ENCODE data around the gene PTPRS. TPM values are rescaled to one million over a fixed set of nuclear protein-coding genes. Genes with fewer than 3 reads are reported as not detected.

Gene PTPRS
- total and polyA plus RNA-seq, 2 of the 8 experiments (the other 6 are each of a cell fraction or from before 2014, with no cell fraction given): 96.8 to 223 TPM

GRCh38 chr19:5380215-5380919 lies 39.8 kb upstream of the PTPRS start:
- ChIA-PET POLR2A (ENCODE audit: partially characterized antibody) (interaction anchor here (0.7 to 0.8 kb wide), 2 partner anchors 13 to 27 kb away, joined by 3 read pairs; no protein-coding TSS in a partner anchor), CTCF (ENCODE audit: partially characterized antibody) (interaction anchor here (0.6 to 1.5 kb wide), 4 partner anchors 9 to 183 kb away, joined by 3 to 5 read pairs (median 4); no protein-coding TSS in a partner anchor)
- H3K4ac ChIP-seq (replicated peaks; ENCODE audit: insufficient read length, low read depth, low read length): no peak overlapping the region
- no peaks in the 10 kb centered on the region for H3K36me3 ChIP-seq (ENCODE audit: control insufficient read depth in 2 of 4, insufficient read depth in 4 of 4, low read length in 3 of 4)
- H3K79me1 ChIP-seq (ENCODE audit: low read depth, low read length): no peaks in the 10 kb centered on the region
- no peak overlapping the region for H3K56ac ChIP-seq (replicated peaks; ENCODE audit: insufficient read length, low read depth, low read length)
- no peak for FAIRE-seq
- no peak overlapping the region for H2BK15ac ChIP-seq (ENCODE audit: low read length)
- H3K23ac ChIP-seq (ENCODE audit: insufficient read length): no peak overlapping the region
- no peak overlapping the region for H2BK120ac ChIP-seq (replicated peaks; ENCODE audit: low read depth, low read length)
- no peak overlapping the region for H2BK5ac ChIP-seq (ENCODE audit: low read depth, low read length)
- H2BK20ac ChIP-seq (ENCODE audit: low read length): no peak overlapping the region
- no peak for DNase-seq (ENCODE audit: low read depth in 1 of 2, low spot score in 2 of 2)
- no peak overlapping the region for H2AFZ ChIP-seq (ENCODE audit: low read length)
- WGBS, 2 experiments (ENCODE audit: extremely low coverage in 1 of 2, insufficient coverage in 1 of 2, insufficient read length in 1 of 2, insufficient replicate concordance in 2 of 2, low coverage in 1 of 2, low lambda C conversion rate in 2 of 2, missing lambda C conversion rate in 1 of 2): 85% methylated on average over 9 of the region's 9 CpGs; no CpG with 5 or more reads in 1 of the 2 experiments
- H4K8ac ChIP-seq (ENCODE audit: extremely low read depth, insufficient read depth, low read length): no peak overlapping the region
- H4K5ac ChIP-seq (ENCODE audit: insufficient read length, low read depth, low read length): no peak overlapping the region
- no peak overlapping the region for H2BK12ac ChIP-seq (ENCODE audit: low read depth, low read length)
- H4K91ac ChIP-seq (replicated peaks; ENCODE audit: insufficient read length, low read length): no peak overlapping the region
- H3K4me3 ChIP-seq (ENCODE audit: extremely low read depth in 1 of 4, insufficient read depth in 2 of 4, low read depth in 3 of 4, low read length in 4 of 4): no peak overlapping the region
- H3K4me2 ChIP-seq (ENCODE audit: insufficient read depth in 1 of 2, low read depth in 2 of 2, low read length in 2 of 2): no peak overlapping the region
- H3K79me2 ChIP-seq (ENCODE audit: control insufficient read depth in 1 of 2, insufficient read depth in 2 of 2, low read length in 2 of 2): no peaks in the 10 kb centered on the region
- H2AK5ac ChIP-seq (ENCODE audit: low read depth, low read length): no peak overlapping the region
- H3K27me3 ChIP-seq (replicated peaks in 1 of 4; ENCODE audit: control insufficient read depth in 3 of 4, extremely low read depth in 1 of 4, insufficient read depth in 3 of 4, low read length in 3 of 4): no peaks in the 10 kb centered on the region; a peak in 1 of 7 replicates
- no peak overlapping the region for H3K27ac ChIP-seq (ENCODE audit: low read depth, low read length)
- no peak overlapping the region for H3K18ac ChIP-seq (ENCODE audit: extremely low read depth, low read length)
- H3K4me1 ChIP-seq (replicated peaks in 1 of 4; ENCODE audit: control insufficient read depth in 3 of 4, insufficient read depth in 4 of 4, low read length in 3 of 4): no peaks in the 10 kb centered on the region
- no peaks in the 10 kb centered on the region for H4K20me1 ChIP-seq (replicated peaks in 1 of 2; ENCODE audit: control insufficient read depth in 1 of 2, insufficient read depth in 2 of 2, low read length in 2 of 2)
- H3K23me2 ChIP-seq (ENCODE audit: low read depth, low read length): no peaks in the 10 kb centered on the region
- no peak overlapping the region for H3K9ac ChIP-seq (replicated peaks in 1 of 4; ENCODE audit: extremely low read depth in 1 of 4, low read depth in 3 of 4, low read length in 3 of 4)
- H3K14ac ChIP-seq (ENCODE audit: insufficient read length): no peak overlapping the region
- H3K9me3 ChIP-seq (ENCODE audit: insufficient read depth in 2 of 2, low read depth in 1 of 2, low read length in 1 of 2): peaks cover 8 to 10% of the 10 kb centered on the region in 2 experiments; a peak in 3 of 4 replicates
- TF ChIP-seq TAF7 (optimal IDR thresholded peaks at IDR 0.05; ENCODE audit: borderline replicate concordance, low read depth, low read length) (no peak), YY1 (IDR thresholded peaks at IDR 0.05; ENCODE audit: low read depth, low read length) (no peak), KDM4A (IDR thresholded peaks at IDR 0.05; ENCODE audit: low read depth, low read length, severe bottlenecking) (no peak), HDAC6 (IDR thresholded peaks at IDR 0.05; ENCODE audit: low read depth, low read length) (no peak), FOSL1 (IDR thresholded peaks at IDR 0.05; ENCODE audit: insufficient read depth, low read depth, low read length) (no peak), SIRT6 (IDR thresholded peaks at IDR 0.05; ENCODE audit: low read length) (no peak), RBBP5 (IDR thresholded peaks at IDR 0.05; ENCODE audit: borderline replicate concordance, low read depth, low read length) (no peak), ASH2L (IDR thresholded peaks at IDR 0.05; ENCODE audit: low read length) (no peak), RNF2 (IDR thresholded peaks at IDR 0.05; ENCODE audit: borderline replicate concordance, low read depth, low read length, missing control alignments, poor library complexity, severe bottlenecking) (no peak), PHF8 (conservative IDR thresholded peaks at IDR 0.05; ENCODE audit: low read depth, low read length) (no peak), SIX5 (IDR thresholded peaks at IDR 0.05; ENCODE audit: low read depth, low read length) (no peak), HDAC2 (IDR thresholded peaks at IDR 0.05; ENCODE audit: borderline replicate concordance in 1 of 2, low read depth in 2 of 2, low read length in 2 of 2) (no peak)

Data from H1 (cell line).